Heart left ventricle (tissue), 16 donors: ENCODE data around the gene MSGN1. TPM values are rescaled to one million over a fixed set of nuclear protein-coding genes. Genes with fewer than 3 reads are reported as not detected.
"Not testable (repeated sequence)": the region's sequence is repeated elsewhere in the genome, so short reads cannot be mapped to it uniquely, and the experiment has no call there.

Experiments used
- ATAC-seq, 4 donors: fragments of 200-7000 bp; cut with Tn5 transposase; one replicate each; pipeline ENCODE4 v1.9.1; 2020 to 2022; ENCODE audit warnings: moderate library complexity in 4 of 4, mild to moderate bottlenecking in 3 of 4, moderate number of reproducible peaks in 1 of 4
- DNase-seq, 5 donors: peaks; one replicate each; pipeline ENCODE4 v3.0.0-alpha.2; 2020
- H3K27ac ChIP-seq, 12 donors: fragments of 200-600 bp; sonication (generic) in 4 of 12; one replicate each; pipeline versions ENCODE4 v1.5.0 to v1.8.0; 2016 to 2022; ENCODE audit warnings: mild to moderate bottlenecking in 2 of 12
- H3K27me3 ChIP-seq, 9 donors: fragments of 200-600 bp; sonication (generic) in 2 of 9; one replicate each; pipeline versions ENCODE4 v1.5.1 to v1.8.0; 2016 to 2022; ENCODE audit warnings: mild to moderate bottlenecking in 3 of 9
- H3K36me3 ChIP-seq, 9 donors: fragments of 200-600 bp; sonication (generic) in 2 of 9; one replicate each; pipeline versions ENCODE4 v1.5.0 to v1.8.0; 2018 to 2022; ENCODE audit warnings: mild to moderate bottlenecking in 2 of 9
- H3K4me1 ChIP-seq, 12 donors: fragments of 200-600 bp; sonication (generic) in 4 of 12; one replicate each; pipeline versions ENCODE4 v1.5.0 to v1.8.0; 2016 to 2022; ENCODE audit warnings: mild to moderate bottlenecking in 3 of 12
- H3K4me3 ChIP-seq, 12 donors: fragments of 200-600 bp; sonication (generic) in 4 of 12; one replicate each; pipeline versions ENCODE4 v1.5.0 to v1.8.0; 2017 to 2022; ENCODE audit warnings: mild to moderate bottlenecking in 9 of 12, moderate library complexity in 4 of 12
- H3K9me3 ChIP-seq, 12 donors: fragments of 200-600 bp; sonication (generic) in 4 of 12; one replicate each; pipeline versions ENCODE4 v1.5.0 to v1.8.0; 2016 to 2022; ENCODE audit warnings: mild to moderate bottlenecking in 1 of 12
- POLR2A ChIP-seq, 2 donors: fragments of 450-650 bp; IDR thresholded peaks; one replicate each; pipeline ENCODE4 v1.6.1; 2017; ENCODE audit warnings: antibody characterized with exemption in 2 of 2, mild to moderate bottlenecking in 2 of 2, moderate library complexity in 2 of 2
- WGBS, 4 donors: extraction: QIAGEN DNeasy Blood & Tissue Kit in 2 of 4; methylation state at CpG; one replicate each; pipeline versions ENCODE4 v1.1.5 to v1.1.7; 2013 to 2018; 5-methylcytosine and 5-hydroxymethylcytosine counted together
- intact Hi-C, 10 donors: fragments of 100-400 bp; cut with DNase I; formaldehyde crosslinking; loops; one replicate each; pipeline versions ENCODE4 v1.11.1 to v1.14.2; 2022
- polyA plus RNA-seq, 2 donors: library from polyadenylated mRNA; stranded (reverse); fragments of 200-250 nt; gene quantifications; one replicate each; pipeline ENCODE4 v1.2.3, GENCODE V29; 2013
- total RNA-seq, 9 donors: library from RNA; depleted of rRNA in 2 of 9; stranded (reverse); fragments of >200 nt in 2 of 9; fragmentation: NEBNext Ultra II Directional in 3 of 9; extraction: Animal tissue kit (Norgen Biotek cat#: 25700) in 3 of 9; gene quantifications; one replicate each; pipeline versions ENCODE4 v1.1.0 to v1.2.4, GENCODE V29; 2016 to 2023
- TF ChIP-seq, protein P1 (sequence below), 12 donors: fragments of 200-600 bp; sonication (generic) in 4 of 12; IDR thresholded peaks; one replicate each; pipeline versions ENCODE4 v1.5.0 to v1.8.0; 2018 to 2022; ENCODE audit warnings: antibody characterized with exemption in 12 of 12, mild to moderate bottlenecking in 5 of 12
- donor health status: ischemic (EF 13 %, LVEDD 7.1; RV severe dilation, severe dysfunction).
- donor health status: healthy with polysubstance abuse.
- donor health status: DM: no; HTN: yes; CAD: no.
- donor health status: DM: no; HTN: no; CAD: no.
- donor health status: ischemic (EF 25% LVEDD 6.9; RV normal size, moderate dysfunction).
- donor health status: ischemic (EF 25% LVEDD 5.7; RV mildly dilated, moderate dysfunction).
- donor health status: healthy.
- donor health status: DM: yes; HTN: yes; CAD: no.
- donor health status: ischemic (EF 35%, LVEDD 5.7; RV mildly dilated, moderate dysfunction).
- donor health status: nonischemic (EF 11% LVEDD 7.7; RV severe dilation, severe dysfunction).
- donor health status: DM: yes; HTN: yes; CAD: no.
- donor health status: PGD.
- donor health status: ischemic (EF 29% LVEDD 5.4; RV normal size, mild dysfunction).
- donor health status: nonischemic (EF 23%, LVEDD 6.1; RV moderate dilation, normal function).

The MSGN1 gene
- total and polyA plus RNA-seq, 11 donors: not detected

DNA sequence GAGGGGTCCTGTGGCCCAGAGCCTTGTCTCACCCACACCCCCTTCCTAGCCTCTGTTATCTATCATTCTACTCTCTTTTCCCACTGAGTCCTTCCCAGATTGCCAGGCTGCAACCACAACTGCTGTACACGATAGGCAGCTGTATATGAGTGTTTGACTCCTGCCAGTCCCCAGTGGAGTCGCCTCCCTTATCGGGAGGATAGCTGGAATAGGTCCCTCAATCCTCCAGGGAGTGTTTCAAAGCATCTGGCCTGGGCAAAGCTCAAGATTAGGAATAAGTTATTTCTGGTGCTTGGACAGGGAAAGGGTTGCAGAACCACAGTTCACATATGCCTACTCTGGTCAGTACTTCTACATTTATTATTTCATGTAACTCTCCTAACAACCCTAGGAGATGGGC lies 4.8 kb downstream of the MSGN1 start:
- DNase-seq (peak; percentile 29 to 62 (median 56)), ATAC-seq (peak; percentile 81 to 93 (median 88))
- H3K9me3 ChIP-seq: no peaks in the 10 kb centered on the region
- no peak overlapping the region for H3K4me3 ChIP-seq
- H3K27me3 ChIP-seq: no peaks in the 10 kb centered on the region
- 7 to 32% (median 27%) methylated on average over 3 of the region's 3 CpGs for WGBS, 4 donors
- intact Hi-C loops: loop anchor here in 7 of 10 donors (2.0 to 10.0 kb wide), 5 partner anchors 20 to 106 kb away; partner anchors contain the start of genes GEN1 (in 4 of the 7) and SMC6 (in 4 of the 7)
- TF ChIP-seq POLR2A (IDR thresholded peaks at IDR 0.05): no peak
- TF ChIP-seq, protein P1, sequence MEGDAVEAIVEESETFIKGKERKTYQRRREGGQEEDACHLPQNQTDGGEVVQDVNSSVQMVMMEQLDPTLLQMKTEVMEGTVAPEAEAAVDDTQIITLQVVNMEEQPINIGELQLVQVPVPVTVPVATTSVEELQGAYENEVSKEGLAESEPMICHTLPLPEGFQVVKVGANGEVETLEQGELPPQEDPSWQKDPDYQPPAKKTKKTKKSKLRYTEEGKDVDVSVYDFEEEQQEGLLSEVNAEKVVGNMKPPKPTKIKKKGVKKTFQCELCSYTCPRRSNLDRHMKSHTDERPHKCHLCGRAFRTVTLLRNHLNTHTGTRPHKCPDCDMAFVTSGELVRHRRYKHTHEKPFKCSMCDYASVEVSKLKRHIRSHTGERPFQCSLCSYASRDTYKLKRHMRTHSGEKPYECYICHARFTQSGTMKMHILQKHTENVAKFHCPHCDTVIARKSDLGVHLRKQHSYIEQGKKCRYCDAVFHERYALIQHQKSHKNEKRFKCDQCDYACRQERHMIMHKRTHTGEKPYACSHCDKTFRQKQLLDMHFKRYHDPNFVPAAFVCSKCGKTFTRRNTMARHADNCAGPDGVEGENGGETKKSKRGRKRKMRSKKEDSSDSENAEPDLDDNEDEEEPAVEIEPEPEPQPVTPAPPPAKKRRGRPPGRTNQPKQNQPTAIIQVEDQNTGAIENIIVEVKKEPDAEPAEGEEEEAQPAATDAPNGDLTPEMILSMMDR (IDR thresholded peaks at IDR 0.05): no peak
- peak overlapping the region; percentile 50 to 90 (median 78) for H3K27ac ChIP-seq
- no peaks in the 10 kb centered on the region for H3K36me3 ChIP-seq
- peaks cover 8 to 37% (median 33%) of the 10 kb centered on the region in 12 donors for H3K4me1 ChIP-seq

DNA sequence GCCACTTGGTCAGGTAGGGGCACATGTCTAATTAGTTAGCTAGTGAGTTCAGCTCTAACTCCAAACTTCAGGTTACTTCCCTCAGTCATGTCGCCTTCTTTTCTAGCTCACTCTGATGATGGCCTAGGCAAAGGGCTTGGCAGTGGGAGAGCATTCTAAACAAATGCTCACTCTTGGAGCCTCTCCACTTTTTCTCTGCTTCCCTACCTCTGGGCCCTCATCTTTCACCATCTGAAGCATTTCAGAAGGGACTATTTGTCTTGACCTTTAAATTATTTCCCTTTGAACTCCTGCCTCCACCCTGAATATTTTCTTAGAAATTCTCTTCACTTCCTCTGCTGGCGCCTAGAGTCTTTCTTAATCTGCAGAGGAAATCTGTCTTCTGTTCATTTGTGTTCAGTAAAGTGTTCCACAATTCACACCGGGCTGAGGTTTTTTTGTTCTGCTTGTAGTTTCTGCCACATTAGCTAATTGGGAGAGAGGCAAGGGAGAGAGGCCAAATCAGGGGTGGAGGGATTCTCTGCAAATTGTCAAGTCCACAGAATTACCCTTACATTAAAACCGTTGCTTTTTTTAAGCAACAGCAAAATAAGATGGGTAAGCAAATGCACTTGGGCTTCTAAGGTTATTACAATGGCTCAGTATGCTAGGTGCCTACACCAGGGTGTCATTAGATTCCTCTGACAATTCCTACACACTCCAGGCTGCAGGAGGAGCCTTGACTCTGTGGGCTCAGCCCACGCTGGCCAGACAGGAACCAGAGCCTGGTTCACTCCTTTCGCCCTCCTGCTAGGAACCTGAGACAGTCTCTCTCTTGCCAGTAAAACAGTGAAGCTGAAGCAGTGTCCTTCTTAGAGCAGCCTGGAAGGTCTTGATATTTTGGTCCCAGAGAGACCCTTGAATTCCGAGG lies 5.5 kb downstream of the MSGN1 start:
- WGBS, 4 donors: 31 to 36% (median 32%) methylated on average over 7 of the region's 7 CpGs
- ATAC-seq (peak; percentile 41 to 73 (median 58)), DNase-seq (no peak)
- intact Hi-C loops: loop anchor here in 7 of 10 donors (2.0 to 10.0 kb wide), 5 partner anchors 21 to 107 kb away; partner anchors contain the start of genes GEN1 (in 4 of the 7) and SMC6 (in 4 of the 7)
- H3K9me3 ChIP-seq: no peaks in the 10 kb centered on the region
- peaks cover 8 to 37% (median 33%) of the 10 kb centered on the region in 12 donors for H3K4me1 ChIP-seq
- H3K4me3 ChIP-seq: no peak overlapping the region
- no peaks in the 10 kb centered on the region for H3K36me3 ChIP-seq
- peak overlapping the region; percentile 50 to 90 (median 78) for H3K27ac ChIP-seq
- TF ChIP-seq, protein P1 (IDR thresholded peaks at IDR 0.05): no peak
- TF ChIP-seq POLR2A (IDR thresholded peaks at IDR 0.05): no peak
- no peaks in the 10 kb centered on the region for H3K27me3 ChIP-seq

DNA sequence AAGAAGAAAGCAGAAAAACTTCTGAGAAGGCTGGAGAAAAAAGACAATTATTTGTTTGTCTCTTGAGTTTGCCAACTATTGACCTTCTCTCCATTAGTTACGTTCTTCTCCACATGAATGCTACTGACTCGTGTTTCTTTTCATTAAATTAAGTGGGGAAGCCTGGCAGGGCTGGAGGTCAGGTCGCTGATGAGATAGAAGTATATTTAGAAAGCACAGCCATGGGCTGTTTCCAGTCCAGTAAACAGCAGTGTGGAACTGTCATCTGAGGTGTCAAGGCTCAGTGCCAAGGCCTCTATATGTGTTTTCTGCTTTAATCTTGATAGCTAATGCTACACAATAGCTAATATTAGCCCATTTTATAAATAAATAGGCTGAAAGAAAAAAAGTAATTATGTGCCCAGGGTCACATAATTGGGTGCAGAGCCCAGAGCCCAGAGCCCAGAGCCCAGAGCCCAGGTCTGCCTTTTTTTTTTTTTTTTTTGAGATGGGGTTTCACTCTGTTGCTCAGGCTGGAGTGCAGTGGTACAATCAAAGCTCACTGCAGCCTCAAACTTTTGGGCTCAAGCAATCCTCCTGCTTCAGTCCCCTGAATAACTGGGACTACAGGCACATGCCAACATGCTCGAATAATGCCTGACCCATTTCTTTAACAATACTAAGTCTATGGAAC lies 6.3 kb downstream of the MSGN1 start:
- peak; percentile 73 to 89 (median 82) for ATAC-seq
- TF ChIP-seq, protein P1 (IDR thresholded peaks at IDR 0.05): no peak
- no peak for TF ChIP-seq POLR2A (IDR thresholded peaks at IDR 0.05)
- Histone ChIP-seq H3K27ac (peak overlapping the region; percentile 50 to 90 (median 78)), H3K27me3 (no peaks in the 10 kb centered on the region), H3K4me3 (no peak overlapping the region), H3K9me3 (no peaks in the 10 kb centered on the region), H3K36me3 (no peaks in the 10 kb centered on the region), H3K4me1 (peaks cover 8 to 37% (median 33%) of the 10 kb centered on the region in 12 donors)
- DNase-seq: peak in 2 of 5 donors; percentile 18 to 52
- intact Hi-C loops: loop anchor here in 6 of 10 donors (5.0 to 10.0 kb wide), 4 partner anchors 58 to 108 kb away; partner anchors contain the start of genes GEN1 (in 4 of the 6) and SMC6 (in 4 of the 6)
- WGBS, 4 donors: 14 to 29% (median 24%) methylated on average over 4 of the region's 4 CpGs

DNA sequence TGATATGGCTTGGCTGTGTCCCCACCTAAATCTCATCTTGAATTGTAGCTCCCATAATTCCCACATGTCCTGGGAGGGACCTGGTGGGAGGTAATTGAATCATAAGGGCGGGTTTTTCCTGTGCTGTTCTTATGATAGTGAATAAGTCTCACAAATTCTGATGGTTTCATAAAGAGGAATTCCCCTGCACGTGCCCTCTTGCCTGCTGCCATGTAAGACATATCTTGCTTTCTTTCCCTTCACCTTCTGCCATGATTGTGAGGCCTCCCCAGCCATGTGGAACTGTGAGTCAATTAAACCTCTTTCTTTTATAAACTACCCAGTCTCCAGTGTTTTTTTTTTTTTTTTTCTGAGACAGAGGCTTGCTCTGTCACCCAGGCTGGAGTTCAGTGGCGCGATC lies 7.4 kb downstream of the MSGN1 start:
- not testable (repeated sequence) for H3K36me3 ChIP-seq, H3K27me3 ChIP-seq, H3K9me3 ChIP-seq, H3K4me3 ChIP-seq, DNase-seq, ATAC-seq
- 67 to 93% (median 80%) methylated on average over 4 of the region's 4 CpGs for WGBS, 4 donors
- H3K4me1 ChIP-seq: peaks cover 8 to 37% (median 33%) of the 10 kb centered on the region in 12 donors
- H3K27ac ChIP-seq: peak overlapping the region in 2 of 12 donors; percentile 79 to 86
- intact Hi-C loops: loop anchor here in 6 of 10 donors (5.0 to 10.0 kb wide), 4 partner anchors 59 to 109 kb away; partner anchors contain the start of genes GEN1 (in 4 of the 6) and SMC6 (in 4 of the 6)
